ENCODE measurements around the gene ZNF416.

GRCh38 chr19:57560049-57560491, 18.6 kb downstream of the ZNF416 start:
- TF ChIP-seq CTCF (IDR thresholded peaks at IDR 0.05) (no peak), POLR2AphosphoS5 (IDR thresholded peaks at IDR 0.05; ENCODE audit: low read depth, low read length) (no peak), EZH2phosphoT487 (IDR thresholded peaks at IDR 0.05; ENCODE audit: borderline replicate concordance, low read depth) (no peak), FOXM1 (IDR thresholded peaks at IDR 0.05; ENCODE audit: low read depth) (no peak), USF2 (IDR thresholded peaks at IDR 0.05; ENCODE audit: borderline replicate concordance, low read depth, low read length) (no peak), RXRA (IDR thresholded peaks at IDR 0.05; ENCODE audit: borderline replicate concordance, low read depth) (no peak), YY1 (IDR thresholded peaks at IDR 0.05; ENCODE audit: low read depth) (no peak), IRF3 (IDR thresholded peaks at IDR 0.05; ENCODE audit: low read depth, low read length) (no peak), RAD21 (IDR thresholded peaks at IDR 0.05; ENCODE audit: low read length) (no peak), FOSL2 (IDR thresholded peaks at IDR 0.05; ENCODE audit: borderline replicate concordance, low read depth) (no peak), RCOR1 (IDR thresholded peaks at IDR 0.05; ENCODE audit: low read length) (no peak), TAF1 (IDR thresholded peaks at IDR 0.05; ENCODE audit: borderline replicate concordance, low read depth, low read length) (no peak)

All from SK-N-SH (cell line).